T follicular helper cell (primary cell): ENCODE results near the gene XAGE2.
"Not testable (repeated sequence)": the region's sequence is repeated elsewhere in the genome, so short reads cannot be mapped to it uniquely, and the experiment has no call there.

Experiments
- DNase-seq: peaks from one replicate; pipeline ENCODE4 v3.0.0-alpha.2; 2020; ENCODE audit warnings: low read depth
- total RNA-seq, 2 experiments: gene quantifications; one replicate each; lab custom pipeline; 2026; lab: John Stamatoyannopoulos, UW

Gene XAGE2, protein sequence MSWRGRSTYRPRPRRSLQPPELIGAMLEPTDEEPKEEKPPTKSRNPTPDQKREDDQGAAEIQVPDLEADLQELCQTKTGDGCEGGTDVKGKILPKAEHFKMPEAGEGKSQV
- total RNA-seq, result 0 reads per million in 2 experiments

DNA sequence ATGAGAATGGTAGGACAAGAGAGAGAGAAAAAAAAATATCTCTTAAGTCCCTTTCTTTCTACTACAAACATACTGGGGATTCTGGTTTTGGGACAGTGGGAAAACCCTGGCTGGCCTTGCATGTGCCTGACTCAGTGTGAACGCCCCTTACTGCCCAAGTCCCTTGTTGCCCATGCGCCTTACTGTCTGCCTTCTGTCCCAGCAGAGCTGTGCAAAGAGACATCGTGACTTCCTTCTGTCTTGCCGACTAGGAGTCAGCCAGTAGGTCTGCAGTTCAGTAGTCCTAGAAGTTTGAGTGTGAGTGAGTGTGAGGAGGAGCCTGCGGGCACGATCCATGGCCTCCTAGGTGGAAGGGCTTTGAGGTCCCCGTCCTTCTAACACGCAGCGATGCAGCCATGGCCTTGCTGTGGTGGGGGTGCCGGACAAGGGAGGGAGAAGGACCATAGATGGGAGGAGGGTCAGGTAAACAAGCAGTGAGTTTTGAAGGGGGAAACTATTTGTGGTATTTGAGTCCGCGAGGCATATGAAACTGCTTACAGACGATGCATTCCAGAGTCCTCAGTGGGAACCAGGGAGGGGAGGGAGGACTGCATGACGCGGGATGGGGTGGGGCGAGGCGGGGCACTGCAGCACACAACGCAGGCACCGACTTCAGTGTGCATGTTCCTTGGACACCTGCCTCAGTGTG, at the start of gene XAGE2:
TSS of gene XAGE2 (plus strand) at position 654 of the 688 bp plus-strand sequence. CDS start 994 bp downstream, outside the sequence.
- DNase-seq, result no peak

DNA sequence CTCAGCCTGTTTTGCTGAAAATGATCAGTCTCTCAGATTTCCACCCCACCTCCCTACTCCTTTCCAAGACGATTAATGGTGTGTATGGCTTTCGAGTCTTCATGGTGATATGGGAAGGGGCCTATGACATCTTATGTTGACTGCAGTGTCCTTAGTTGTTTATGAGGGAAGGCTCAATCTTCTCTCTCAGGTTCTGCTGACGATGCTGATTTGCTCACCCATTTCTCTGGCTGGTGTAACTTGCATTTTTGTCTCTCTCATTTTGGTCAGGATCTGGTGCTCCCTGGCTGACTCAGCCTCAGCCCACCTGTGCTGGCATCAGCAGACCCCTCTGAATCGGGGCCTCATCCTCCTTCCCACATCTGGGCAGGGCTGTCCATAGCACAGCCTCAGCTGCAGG, 31.4 kb upstream of the XAGE2 start:
- no peak for DNase-seq

DNA sequence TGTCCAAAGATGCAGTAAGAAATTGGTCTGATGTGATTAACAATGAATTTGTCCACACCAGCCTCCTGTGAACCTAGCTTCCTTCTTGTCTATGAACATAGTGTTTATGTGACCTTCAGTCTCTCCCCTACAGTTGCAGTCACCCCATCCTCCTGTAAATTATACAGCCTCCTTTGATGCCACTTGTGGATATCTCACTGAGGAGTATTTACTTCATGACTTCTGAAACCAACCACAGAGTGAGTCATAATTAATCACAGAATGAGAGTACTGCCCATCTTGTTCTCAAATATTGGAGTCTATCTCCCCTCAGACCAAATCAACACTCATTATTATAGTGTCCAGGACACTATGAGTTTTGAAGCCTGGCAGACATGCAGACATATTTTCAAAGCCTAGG, 27.3 kb upstream of the XAGE2 start:
- DNase-seq, result no peak

DNA sequence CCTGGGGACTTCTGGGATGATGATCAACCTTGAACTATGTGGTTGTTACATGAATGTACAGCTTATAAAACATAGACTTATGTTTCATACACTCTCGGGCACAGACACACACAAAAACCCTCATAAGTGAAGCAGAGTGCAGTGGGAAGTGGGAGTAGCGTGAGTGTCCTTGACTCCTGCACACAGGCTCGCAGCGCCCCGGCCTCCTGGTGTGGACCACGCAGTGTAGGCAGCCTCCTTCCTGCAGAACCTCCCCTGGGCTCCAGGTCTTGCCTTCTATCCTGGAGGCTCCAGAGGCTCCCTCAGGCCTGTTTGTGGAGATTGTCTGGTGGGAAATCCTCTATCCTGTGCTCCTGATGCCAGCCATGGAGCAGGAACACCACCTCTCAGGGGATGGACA, 25.7 kb upstream of the XAGE2 start:
- not testable (repeated sequence) for DNase-seq

DNA sequence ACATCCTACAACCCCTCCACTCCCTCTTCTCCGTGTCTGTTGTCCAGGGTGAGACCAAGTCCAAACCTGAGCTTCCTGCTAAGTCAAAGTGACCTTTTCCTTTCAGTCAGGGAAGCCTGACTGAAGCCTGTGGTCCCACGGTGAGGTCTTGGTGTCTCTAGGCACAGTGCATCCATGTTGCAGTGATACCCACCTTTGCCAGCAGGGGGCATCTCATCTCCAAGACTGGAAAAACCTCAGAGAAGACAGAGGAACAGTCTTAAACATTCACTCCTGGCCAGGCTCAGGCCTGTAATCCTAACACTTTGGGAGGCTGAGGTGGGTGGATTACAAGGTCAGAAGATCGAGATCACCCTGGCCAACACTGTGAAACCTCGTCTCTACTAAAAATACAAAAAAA, 23.4 kb upstream of the XAGE2 start:
- DNase-seq, result not testable (repeated sequence)

DNA sequence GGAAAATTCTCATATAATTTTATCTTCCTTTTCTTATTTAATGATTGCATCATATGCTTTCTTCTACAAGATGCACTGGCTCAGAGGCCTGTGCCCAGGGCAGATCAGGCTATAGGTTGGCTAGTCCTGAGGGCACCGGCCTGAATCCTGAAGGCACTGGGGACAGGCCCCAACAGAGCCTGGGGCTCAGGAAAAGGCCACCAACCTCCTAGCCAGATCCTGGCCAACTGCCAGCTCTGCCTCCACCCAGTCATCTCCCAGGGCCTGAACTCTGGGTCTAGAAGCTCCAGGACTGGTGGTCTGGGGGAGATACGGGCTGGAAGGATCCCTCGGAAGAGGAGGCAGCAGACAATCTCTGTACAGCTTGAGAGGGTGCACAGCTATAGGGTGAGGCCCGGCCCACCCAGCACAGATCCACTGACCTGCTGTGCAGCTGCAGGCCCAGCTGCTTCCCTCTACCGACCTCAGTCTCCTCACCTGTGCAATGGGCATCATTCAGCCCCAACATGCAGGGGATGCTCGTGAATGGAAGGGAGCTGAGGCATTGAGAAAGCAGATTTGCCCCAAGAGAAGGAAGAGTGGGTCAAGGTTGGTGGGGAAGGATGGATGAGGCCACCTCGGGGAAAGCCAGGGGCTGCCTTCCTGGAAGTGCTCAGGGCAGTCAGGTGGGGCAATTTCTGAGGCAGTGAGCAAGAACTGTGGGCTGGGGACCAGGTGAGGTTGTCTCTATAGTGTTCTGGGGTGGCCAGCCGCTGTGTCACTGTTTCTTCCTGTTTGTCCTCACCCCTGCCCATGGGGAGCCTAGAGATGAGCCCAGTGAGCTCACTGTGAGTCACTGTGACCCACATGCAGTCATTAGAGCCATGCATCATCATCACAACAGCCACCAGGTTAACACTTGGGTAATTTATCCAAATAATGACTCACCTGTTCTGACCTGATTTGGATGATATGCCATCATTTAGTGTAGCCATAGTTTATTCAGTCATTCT, 22.4 kb upstream of the XAGE2 start:
- no peak for DNase-seq

DNA sequence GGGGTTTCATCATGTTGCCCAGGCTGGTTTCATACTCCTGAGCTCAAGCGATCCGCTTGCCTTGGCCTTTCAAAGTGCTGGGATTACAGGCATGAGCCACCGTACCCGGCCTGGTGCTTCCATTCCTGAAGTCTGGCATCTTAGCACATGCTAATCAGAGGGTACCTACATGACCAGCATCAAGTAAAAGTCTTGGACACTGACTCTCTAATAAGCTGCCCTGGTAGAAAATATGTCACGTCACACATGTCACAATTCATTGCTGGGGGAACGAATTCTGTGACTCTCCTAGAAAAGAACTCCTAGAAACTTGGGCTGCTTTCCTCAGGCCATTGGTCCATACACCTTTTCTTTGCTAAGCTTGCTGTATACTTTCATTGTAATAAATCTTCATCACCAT, 19.1 kb upstream of the XAGE2 start:
- DNase-seq, result no peak

DNA sequence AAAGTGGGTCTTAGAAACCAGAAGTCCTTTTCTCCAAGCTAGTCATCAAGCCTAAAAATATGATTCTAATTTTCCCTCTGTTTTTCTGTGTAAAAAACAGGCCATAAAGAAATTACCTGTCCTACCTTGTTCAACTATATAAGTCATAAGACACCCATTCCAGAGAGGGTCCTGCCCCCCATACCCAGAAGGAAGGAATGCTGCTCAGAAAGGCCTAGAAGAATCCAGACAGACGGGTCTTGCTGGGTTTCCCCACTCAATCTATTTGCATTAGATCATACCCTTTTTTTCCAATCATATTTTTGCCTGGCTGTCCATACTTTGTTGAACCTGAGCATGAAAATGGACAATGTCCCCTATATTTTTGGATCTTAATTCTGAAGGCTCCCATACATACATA, 16.3 kb upstream of the XAGE2 start:
- no peak for DNase-seq

DNA sequence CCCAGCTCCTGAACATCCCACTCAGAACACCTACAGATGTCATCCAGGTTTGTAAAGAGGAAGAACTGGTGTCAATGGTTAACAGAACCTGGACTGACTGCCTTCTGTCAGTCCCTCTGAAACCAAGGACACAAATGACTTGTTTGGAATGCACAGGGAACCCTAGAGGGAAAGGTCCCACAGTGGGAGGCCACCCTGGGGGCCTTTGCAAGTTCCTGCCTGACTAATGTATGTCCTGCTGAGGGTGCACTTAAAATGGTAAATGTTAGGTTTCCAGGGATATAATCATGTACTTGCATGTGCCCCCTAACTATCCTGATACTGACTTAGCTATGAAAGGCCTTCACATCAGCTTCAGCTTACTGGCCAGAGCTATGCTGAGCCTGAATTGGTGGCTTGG, 15.0 kb upstream of the XAGE2 start:
- DNase-seq, result no peak

DNA sequence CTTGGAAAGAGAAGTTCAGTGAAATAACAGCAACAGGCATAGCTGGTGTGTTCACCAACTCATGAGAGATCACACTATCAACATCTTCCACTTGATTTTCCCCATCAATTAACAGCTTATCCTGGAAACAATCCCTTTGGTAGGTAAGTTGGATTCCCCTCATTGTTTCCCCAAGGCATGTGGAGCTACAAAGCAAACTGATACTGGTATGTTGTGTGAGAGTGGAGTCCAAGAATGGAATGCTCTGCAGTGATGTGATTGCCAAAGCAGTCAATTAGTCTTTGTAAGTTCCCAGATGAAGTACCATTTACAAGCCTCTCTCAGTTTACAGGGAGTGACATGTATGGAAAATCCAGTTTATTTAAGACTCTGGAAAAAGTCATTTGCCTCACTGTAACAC, 13.7 kb upstream of the XAGE2 start:
- DNase-seq, result no peak

DNA sequence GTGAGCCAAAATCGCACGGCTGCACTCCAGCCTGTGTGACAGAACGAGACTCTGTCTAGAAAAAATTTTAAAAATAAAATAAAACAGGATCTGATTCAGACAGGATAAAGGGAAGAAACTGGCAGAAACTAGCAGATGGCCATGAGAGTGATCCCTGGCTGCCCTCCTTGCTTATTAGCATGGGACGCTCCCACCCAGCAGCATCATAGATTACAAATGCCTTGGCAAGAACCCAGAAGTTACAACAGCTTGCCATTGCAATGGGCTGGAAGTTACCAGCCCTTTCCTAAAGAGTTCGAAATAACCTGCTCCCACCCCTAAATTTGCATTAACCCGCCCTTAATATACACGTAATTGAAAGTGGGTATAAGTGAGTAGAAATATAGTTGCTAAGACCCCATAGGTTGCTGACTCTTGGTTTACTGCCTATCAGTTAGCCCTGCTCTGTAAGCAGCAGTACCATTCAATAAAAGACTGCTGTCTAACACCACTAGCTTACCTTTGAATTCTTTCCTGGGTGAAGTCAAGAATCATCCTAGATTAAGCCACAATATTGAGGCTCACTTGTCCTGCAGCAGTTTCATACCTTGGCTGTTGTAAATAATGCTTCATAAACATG, 9.1 kb upstream of the XAGE2 start:
- no peak for DNase-seq

DNA sequence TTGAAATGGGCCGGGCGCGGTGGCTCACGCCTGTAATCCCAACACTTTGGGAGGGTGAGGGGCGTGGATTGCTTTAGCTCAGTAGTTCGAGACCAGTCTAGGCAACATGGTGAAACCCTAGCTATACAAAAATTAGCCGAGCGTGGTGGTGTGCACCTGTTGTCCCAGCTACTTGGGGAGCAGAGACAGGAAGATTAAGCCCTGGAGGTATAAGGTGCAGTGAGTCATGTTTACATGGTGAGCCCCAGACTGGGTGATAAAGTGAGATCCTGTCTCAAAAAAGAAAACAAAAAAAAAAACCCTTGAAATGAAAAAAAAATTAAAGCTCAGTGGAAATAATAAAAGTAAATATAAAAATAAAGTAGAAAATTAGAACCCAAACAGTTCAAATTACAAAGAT, 6.9 kb upstream of the XAGE2 start:
- no peak for DNase-seq

DNA sequence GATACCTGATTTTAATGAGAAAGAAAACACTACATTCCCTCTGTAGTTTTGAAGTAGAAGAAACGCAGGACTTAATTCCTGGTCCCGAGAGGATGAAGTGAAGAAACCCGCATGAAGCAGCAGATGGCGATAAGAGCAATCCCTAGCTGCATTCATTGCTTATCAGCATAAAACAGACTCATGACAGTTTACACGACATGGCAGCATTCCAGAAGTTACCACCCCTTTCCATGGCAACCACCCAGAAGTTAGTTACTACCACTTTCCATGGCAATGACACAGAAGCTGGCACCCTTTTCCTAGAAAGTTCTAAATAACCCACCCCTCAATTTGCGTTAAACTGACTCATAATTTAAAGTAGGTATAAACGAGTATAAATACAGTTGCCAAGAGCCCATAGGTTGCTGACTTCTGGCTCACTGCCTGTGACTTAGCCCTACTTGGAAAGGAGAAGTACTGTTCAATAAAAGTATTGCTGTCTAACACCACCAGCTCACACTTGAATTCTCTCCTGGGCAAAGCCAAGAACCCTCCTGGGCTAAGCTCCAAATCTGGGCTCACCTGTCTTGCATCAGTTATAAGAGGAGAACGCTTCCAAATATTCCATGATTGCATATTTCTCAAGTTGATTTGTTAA, 5.5 kb upstream of the XAGE2 start:
- no peak for DNase-seq

DNA sequence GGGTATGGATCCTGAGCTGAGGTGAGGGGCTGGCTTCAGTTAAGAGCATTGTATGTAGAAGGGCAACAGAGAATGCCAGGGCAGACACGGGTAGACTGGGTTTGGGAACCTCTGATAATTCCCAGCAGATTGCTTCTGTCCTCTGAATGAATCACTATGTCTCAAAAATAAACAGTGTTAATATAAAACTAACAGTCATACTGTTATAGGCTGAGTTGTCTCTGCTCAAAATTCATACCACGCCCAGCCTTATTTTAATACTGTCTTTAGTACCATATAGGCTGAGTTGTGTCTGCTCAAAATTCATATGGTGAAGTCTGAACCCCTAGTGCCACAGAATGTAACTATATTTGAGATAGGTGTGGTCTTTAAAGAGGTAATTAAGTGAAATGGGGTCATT, 10.0 kb downstream of the XAGE2 start:
- no peak for DNase-seq

DNA sequence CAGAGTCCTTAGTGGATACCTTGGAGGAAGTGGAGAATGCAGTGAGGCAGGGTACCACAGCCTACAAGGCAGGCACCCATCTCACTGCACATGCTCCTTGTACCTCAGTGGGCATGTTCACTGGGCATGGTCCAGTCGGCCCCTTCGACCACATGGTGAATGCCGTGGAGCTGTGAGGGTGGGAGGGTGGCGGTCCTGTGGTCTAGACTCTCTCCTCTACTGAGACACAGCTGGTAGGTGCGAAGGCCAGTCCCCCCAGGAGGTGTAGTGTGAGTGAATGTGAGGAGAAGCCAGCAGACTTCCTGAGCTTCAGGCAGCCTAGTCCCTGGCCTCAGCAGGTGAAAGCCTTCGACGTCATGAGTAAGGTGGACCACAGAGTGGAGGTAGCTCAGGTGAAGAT, 12.2 kb downstream of the XAGE2 start:
- DNase-seq, result no peak

DNA sequence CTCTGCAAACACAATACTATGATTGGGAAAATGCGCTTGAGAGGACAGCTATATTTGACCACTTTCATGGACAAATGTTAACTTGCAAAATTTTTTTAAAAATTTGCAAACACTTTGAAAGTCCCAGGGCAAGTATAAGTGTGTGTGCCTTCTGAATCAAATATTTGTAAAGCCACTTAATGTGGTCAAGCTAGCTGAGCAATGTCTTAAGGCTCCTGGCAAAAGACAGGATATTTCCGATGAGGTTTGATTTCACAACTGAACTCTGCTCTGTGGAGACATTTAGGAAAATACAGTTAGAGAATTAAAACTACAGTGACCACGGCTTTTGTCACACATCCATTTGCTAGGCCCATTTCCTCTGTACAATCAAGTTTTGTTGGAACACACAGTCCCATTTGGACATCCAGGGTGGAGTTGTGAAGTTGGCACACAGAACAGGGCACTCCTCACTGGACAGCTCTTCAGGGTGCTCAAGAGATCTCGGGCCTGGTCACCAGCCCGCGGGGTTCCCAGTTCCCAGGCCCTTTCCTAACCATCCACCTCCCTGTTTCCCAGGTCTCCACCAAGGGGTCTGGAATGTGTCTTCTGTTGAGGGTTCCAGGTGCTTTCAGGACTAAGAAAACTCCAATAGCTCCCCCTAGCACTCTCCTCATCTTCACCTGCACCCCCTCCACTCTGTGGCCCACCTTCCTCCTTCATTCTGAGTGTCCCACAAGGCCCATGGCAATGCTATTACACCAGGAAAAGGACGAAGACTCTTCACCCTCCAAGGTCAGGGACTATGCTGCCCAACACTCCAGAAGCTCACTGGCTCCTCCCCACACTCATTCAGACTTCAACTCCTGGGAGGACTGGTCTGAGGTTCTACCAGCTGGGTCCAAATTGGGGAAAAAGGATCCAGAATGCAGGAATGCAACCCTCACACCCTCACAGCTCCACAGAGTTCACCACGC, 41.9 kb downstream of the XAGE2 start:
- no peak for DNase-seq

DNA sequence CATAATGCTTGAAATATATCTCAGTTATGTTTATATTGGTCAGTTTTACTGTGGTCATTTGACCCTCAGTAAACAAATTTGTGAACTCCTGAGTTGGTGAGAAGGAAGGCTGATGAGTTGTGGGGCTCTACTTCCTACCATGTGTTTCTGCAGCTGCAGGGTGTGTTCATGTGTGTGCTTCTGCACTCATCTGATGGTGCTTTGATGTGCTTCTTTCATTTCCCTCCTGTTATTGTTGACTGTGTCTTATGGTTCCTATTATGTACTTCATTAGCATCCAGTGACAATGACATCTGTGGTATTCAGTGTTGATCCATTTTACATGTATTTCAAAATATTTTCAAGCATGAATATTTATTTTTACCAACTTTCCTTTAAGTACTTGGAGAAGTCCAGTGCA, 46.5 kb downstream of the XAGE2 start:
- DNase-seq, result no peak

DNA sequence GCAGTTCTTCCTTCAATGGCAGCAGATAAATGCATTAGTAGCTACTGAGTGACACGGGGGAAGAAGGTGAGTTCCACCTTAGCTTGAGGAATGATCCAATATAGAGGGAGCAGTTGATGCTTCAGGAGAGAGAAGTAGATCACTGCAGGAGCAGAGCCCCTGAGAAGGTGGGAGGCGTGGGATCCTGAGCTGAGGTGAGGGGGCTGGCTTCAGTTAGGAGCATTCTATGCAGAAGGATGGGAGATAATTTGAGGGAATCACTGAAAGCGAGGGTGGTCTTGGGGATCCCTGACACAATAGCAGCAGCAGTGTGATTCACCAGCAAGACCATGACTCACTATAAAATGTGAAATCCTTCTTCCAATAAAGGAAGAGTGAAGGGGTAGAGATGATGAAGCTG, 48.0 kb downstream of the XAGE2 start:
- no peak for DNase-seq

DNA sequence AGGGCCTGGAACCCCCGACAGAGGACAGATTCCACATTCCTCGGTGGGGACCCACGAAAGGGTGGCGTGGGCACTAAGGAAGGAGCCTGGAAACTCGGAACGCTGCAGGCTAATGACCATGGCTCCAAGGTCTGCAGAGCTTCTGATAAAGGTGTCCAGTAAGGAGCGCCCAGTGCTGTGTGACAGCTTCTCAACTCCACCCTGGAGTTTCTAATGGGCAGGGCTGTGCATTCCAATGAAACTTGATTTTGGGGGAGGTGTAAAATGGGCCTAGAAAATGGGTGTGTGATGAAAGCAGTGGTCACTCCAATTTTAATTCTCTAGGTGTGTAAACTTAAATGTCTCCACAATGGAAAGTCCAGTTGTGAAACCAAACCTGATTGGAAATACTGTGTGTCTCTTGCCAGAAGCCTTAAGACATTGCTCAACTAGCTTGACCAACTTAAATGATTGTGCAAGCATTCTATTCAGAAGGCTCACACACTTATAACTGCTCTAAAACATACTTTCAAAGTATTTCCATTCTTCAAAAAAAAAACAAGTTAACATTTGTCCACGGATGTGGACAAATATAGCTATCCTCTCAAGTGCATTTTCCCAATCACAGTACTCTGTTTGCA, 52.1 kb downstream of the XAGE2 start:
- no peak for DNase-seq

DNA sequence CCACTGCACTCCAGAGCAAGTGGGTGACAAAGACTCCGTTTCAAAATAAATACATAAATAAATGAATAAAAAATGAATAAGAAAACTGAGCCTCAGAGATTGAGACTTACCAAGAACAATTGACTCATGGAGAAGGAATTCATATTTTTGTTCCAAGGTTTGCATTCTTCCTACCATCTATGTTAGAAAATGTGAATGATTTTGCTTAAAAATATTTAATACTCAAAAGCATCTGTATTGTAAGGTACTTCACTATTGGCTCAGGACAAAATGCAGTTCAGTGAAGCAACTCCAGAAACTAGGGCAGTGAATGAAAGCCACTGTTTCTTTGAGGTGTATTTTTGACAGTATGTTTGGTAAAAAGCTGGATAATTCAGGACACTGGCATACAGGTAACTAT, 54.1 kb downstream of the XAGE2 start:
- no peak for DNase-seq
